K562 (cell line): ENCODE results near the gene TTC33. TPM values are rescaled to one million over a fixed set of nuclear protein-coding genes. Genes with fewer than 3 reads are reported as not detected.

Source experiments
- ATAC-seq: fragments of 200-7000 bp; cut with Tn5 transposase; 3 replicates; pipeline ENCODE4 v1.9.1; 2020; ENCODE audit warnings: moderate library complexity
- BruUV-seq: library from RNA; stranded (reverse); fragments of 400-500 nt; replicated peaks from 2 replicates; lab custom pipeline; 2021; lab: Mats Ljungman, UMichigan
- CTCF ChIA-PET: fragments of 300-600 bp; formaldehyde crosslinking; extraction: SDS; loops from one replicate; lab custom pipeline; 2021; ENCODE audit warnings: low intra/inter-chr PET ratio; lab: Yijun Ruan, JAX
- POLR2A ChIA-PET: fragments of 300-600, 350-650 bp; sonication (Branson Sonifier 250); formaldehyde crosslinking; extraction: SDS; loops from one replicate; lab custom pipeline; 2021; ENCODE audit warnings: antibody characterized with exemption, inconsistent platforms; lab: Yijun Ruan, JAX
- DNase-seq, 4 experiments: peaks; one replicate each; pipeline versions ENCODE4 v3.0.0 to v3.0.0-alpha.2; 2011 to 2018; ENCODE audit warnings: low spot score in 3 of 4, mixed read lengths in 3 of 4; ENCODE audit errors: extremely low read depth in 1 of 4
- FAIRE-seq: peaks from 2 replicates; lab custom pipeline; 2011; peaks lifted over from hg19 to GRCh38; lab: Jason Lieb, UNC
- H2AFZ ChIP-seq: 2 replicates; pipeline ENCODE4 v1.6.0; 2011; ENCODE audit warnings: low read depth, low read length, control low read depth, inconsistent platforms
- H3K27ac ChIP-seq: fragments of 200-600 bp; 3 replicates; pipeline ENCODE4 v1.8.0; 2011; ENCODE audit warnings: low read depth, mild to moderate bottlenecking, control low read depth, inconsistent platforms, low read length, moderate library complexity, mixed read lengths; ENCODE audit errors: extremely low read depth
- H3K27me3 ChIP-seq, 2 experiments: fragments of 300-600 bp in 1 of 2; 2 replicates in 1 of 2; 3 replicates in 1 of 2; pipeline versions ENCODE4 v1.6.0 to v1.8.0; 2011; ENCODE audit warnings: inconsistent platforms in 2 of 2, low read length in 2 of 2, mild to moderate bottlenecking in 1 of 2, mixed read lengths in 1 of 2, moderate library complexity in 1 of 2; ENCODE audit not compliant: control insufficient read depth in 2 of 2, insufficient read depth in 2 of 2
- H3K36me3 ChIP-seq: fragments of 300-600 bp; 3 replicates; pipeline ENCODE4 v1.8.0; 2011; ENCODE audit warnings: mild to moderate bottlenecking, low read length, inconsistent platforms; ENCODE audit not compliant: control insufficient read depth, insufficient read depth
- H3K4me1 ChIP-seq, 2 experiments: fragments of 200-600 bp in 1 of 2; replicated peaks in 1 of 2; 2 replicates in 1 of 2; 3 replicates in 1 of 2; pipeline versions ENCODE4 v1.5.1 to v1.8.0; 2011; ENCODE audit warnings: inconsistent platforms in 2 of 2, low read length in 2 of 2, mild to moderate bottlenecking in 1 of 2, mixed read lengths in 1 of 2, moderate library complexity in 1 of 2; ENCODE audit not compliant: control insufficient read depth in 2 of 2, insufficient read depth in 2 of 2
- H3K4me2 ChIP-seq: 2 replicates; pipeline ENCODE4 v1.6.1; 2011; ENCODE audit warnings: low read length, control low read depth, inconsistent platforms, mixed read lengths; ENCODE audit not compliant: insufficient read depth
- H3K4me3 ChIP-seq: fragments of 200-600 bp; sonication (generic), shearing (Covaris generic); 2 replicates; pipeline ENCODE4 v1.5.1; 2016; ENCODE audit warnings: control low read depth, inconsistent platforms
- H3K79me2 ChIP-seq: fragments of 200-600 bp; 3 replicates; pipeline ENCODE4 v1.8.0; 2011; ENCODE audit warnings: low read length, inconsistent platforms; ENCODE audit not compliant: control insufficient read depth, insufficient read depth
- H3K9ac ChIP-seq, 2 experiments: 2 replicates each; pipeline versions ENCODE4 v1.6.0 to v1.6.1; 2011; ENCODE audit warnings: low read depth in 2 of 2, low read length in 2 of 2, control low read depth in 1 of 2, inconsistent platforms in 1 of 2, mild to moderate bottlenecking in 1 of 2, mixed read lengths in 1 of 2; ENCODE audit not compliant: insufficient read depth in 1 of 2
- H3K9me1 ChIP-seq: one replicate; pipeline ENCODE4 v1.6.0; 2011; ENCODE audit warnings: inconsistent platforms, mild to moderate bottlenecking, low read length, moderate library complexity; ENCODE audit not compliant: control insufficient read depth, insufficient read depth
- H3K9me3 ChIP-seq: replicated peaks from 2 replicates; pipeline ENCODE4 v1.5.1; 2011; ENCODE audit warnings: low read depth, low read length, inconsistent platforms; ENCODE audit not compliant: control insufficient read depth, insufficient read depth
- H4K20me1 ChIP-seq: replicated peaks from 2 replicates; pipeline ENCODE4 v1.6.1; 2011; ENCODE audit warnings: low read length, inconsistent platforms, mixed read lengths; ENCODE audit not compliant: control insufficient read depth, insufficient read depth
- BCOR ChIP-seq: fragments of 450-650 bp; IDR thresholded peaks from 2 replicates; pipeline ENCODE4 v1.6.1; 2016
- CHD1 ChIP-seq: fragments of 200-600 bp; sonication (generic); IDR thresholded peaks from one replicate; pipeline ENCODE4 v1.6.1; 2012; ENCODE audit warnings: mild to moderate bottlenecking, moderate library complexity, low read length, inconsistent platforms
- HMBOX1 ChIP-seq: sonication (generic); IDR thresholded peaks from 2 replicates; pipeline ENCODE4 v1.6.1; 2016
- NFATC3 ChIP-seq: fragments of 450-650 bp; IDR thresholded peaks from 2 replicates; pipeline ENCODE4 v1.6.1; 2017; ENCODE audit warnings: mild to moderate bottlenecking
- PURB ChIP-seq: sonication (generic); formaldehyde crosslinking; IDR thresholded peaks from 2 replicates; pipeline ENCODE4 v1.9.0; 2021; ENCODE audit warnings: low read depth, mild to moderate bottlenecking, missing genetic modification reagents
- SIX5 ChIP-seq, 2 experiments: IDR thresholded peaks; 2 replicates each; pipeline ENCODE4 v1.6.1; 2011; ENCODE audit warnings: low read length in 2 of 2, borderline replicate concordance in 1 of 2, low read depth in 1 of 2, mild to moderate bottlenecking in 1 of 2, moderate library complexity in 1 of 2; ENCODE audit not compliant: insufficient read depth in 1 of 2
- SP2 ChIP-seq: IDR thresholded peaks from 2 replicates; pipeline ENCODE4 v1.6.1; 2011; ENCODE audit warnings: mild to moderate bottlenecking, low read depth, low read length, moderate library complexity; ENCODE audit not compliant: poor library complexity, severe bottlenecking; ENCODE audit errors: extremely low read depth
- TRIM25 ChIP-seq: fragments of 450-650 bp; IDR thresholded peaks from 2 replicates; pipeline ENCODE4 v1.7.0; 2016; ENCODE audit warnings: borderline replicate concordance
- ZNF316 ChIP-seq: fragments of 450-650 bp; IDR thresholded peaks from 2 replicates; pipeline ENCODE4 v1.6.1; 2016
- ZNF347 ChIP-seq: fragments of 450-650 bp; formaldehyde crosslinking; IDR thresholded peaks from 2 replicates; pipeline ENCODE4 v1.4.0; 2020; ENCODE audit warnings: low read depth, mild to moderate bottlenecking, moderate library complexity
- ZNF57 ChIP-seq: fragments of 450-650 bp; formaldehyde crosslinking; IDR thresholded peaks from 2 replicates; pipeline ENCODE4 v1.4.0; 2020; ENCODE audit warnings: mild to moderate bottlenecking, moderate library complexity
- ZNF75A ChIP-seq: fragments of 450-650 bp; formaldehyde crosslinking; IDR thresholded peaks from 2 replicates; pipeline ENCODE4 v1.4.0; 2020; ENCODE audit warnings: mild to moderate bottlenecking
- ZNF764 ChIP-seq: fragments of 250-450 bp; sonication (Bioruptor Pico); IDR thresholded peaks from 2 replicates; pipeline ENCODE4 v1.4.0; 2020; ENCODE audit warnings: low read depth, mild to moderate bottlenecking, moderate library complexity
- WGBS: fragments of 100-300 bp; shearing (Covaris generic); methylation state at CpG from one replicate; pipeline ENCODE4 v1.1.6; 2016; ENCODE audit warnings: low coverage, mixed read lengths; ENCODE audit not compliant: insufficient coverage; ENCODE audit errors: missing lambda C conversion rate; 5-methylcytosine and 5-hydroxymethylcytosine counted together
- in situ Hi-C: fragments of 300-500 bp; cut with MboI; formaldehyde crosslinking; loops from 4 replicates; pipeline ENCODE4 v1.15.0; 2018; ENCODE audit warnings: inconsistent platforms, mixed read lengths
- intact Hi-C: fragments of 100-400 bp; cut with micrococcal nuclease; formaldehyde crosslinking; loops from 2 replicates; pipeline ENCODE4 v1.14.2; 2022
- polyA plus RNA-seq, 8 experiments: library from polyadenylated mRNA; depleted of rRNA in 4 of 8; stranded (reverse) in 5 of 8; unstranded in 3 of 8; fragments of >200 nt; fragmentation: Nextera tagmentation in 2 of 8; fragmentation: Illumina TruSeq in 1 of 8; extraction: Ambion mirVana in 2 of 8; extraction: Trizol in 1 of 8; gene quantifications; 2 replicates each; pipeline versions ENCODE4 v1.2.1 to v1.2.3, GENCODE V29; 2011 to 2014; ENCODE audit warnings: inconsistent platforms in 1 of 8, missing spikeins in 1 of 8
- total RNA-seq, 7 experiments: library from RNA; depleted of rRNA in 6 of 7; stranded (reverse); fragments of >200 nt in 6 of 7; fragmentation: Illumina TruSeq in 2 of 7; extraction: Trizol in 2 of 7; gene quantifications; 2 replicates each; pipeline versions ENCODE4 v1.2.1 to v1.2.3, GENCODE V29; 2011 to 2021; ENCODE audit warnings: low replicate concordance in 1 of 7
- TF ChIP-seq, protein P1 (sequence below): sonication (generic); formaldehyde crosslinking; IDR thresholded peaks from 2 replicates; pipeline ENCODE4 v1.8.1; 2022; ENCODE audit warnings: missing genetic modification reagents

TTC33 gene
- total and polyA plus RNA-seq, 9 of the 15 experiments (the other 6 are each of a cell fraction or from before 2014, with no cell fraction given): 11.5 to 24.9 (median 21.1) TPM

- no peaks in the 10 kb centered on the region for H3K9me3 ChIP-seq
- no peak overlapping the region for H3K27ac ChIP-seq
- POLR2A ChIA-PET: no interaction called here
- TF ChIP-seq CHD1 (no peak), BCOR (no peak), ZNF57 (CRISPR knock-in tag) (no peak), SP2 (no peak), SIX5 (IDR thresholded peaks at IDR 0.05; ENCODE audit: borderline replicate concordance in 1 of 2, insufficient read depth in 1 of 2, low read depth in 1 of 2, low read length in 2 of 2) (no peak), ZNF316 (no peak), HMBOX1 (no peak), ZNF347 (CRISPR knock-in tag) (no peak), NFATC3 (no peak), ZNF764 (CRISPR knock-in tag) (no peak), PURB (CRISPR knock-in tag) (no peak), ZNF75A (CRISPR knock-in tag) (no peak), TRIM25 (no peak)
- TF ChIP-seq, protein P1, sequence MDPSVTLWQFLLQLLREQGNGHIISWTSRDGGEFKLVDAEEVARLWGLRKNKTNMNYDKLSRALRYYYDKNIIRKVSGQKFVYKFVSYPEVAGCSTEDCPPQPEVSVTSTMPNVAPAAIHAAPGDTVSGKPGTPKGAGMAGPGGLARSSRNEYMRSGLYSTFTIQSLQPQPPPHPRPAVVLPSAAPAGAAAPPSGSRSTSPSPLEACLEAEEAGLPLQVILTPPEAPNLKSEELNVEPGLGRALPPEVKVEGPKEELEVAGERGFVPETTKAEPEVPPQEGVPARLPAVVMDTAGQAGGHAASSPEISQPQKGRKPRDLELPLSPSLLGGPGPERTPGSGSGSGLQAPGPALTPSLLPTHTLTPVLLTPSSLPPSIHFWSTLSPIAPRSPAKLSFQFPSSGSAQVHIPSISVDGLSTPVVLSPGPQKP (CRISPR knock-in tag): no peak
- H4K20me1 ChIP-seq: no peaks in the 10 kb centered on the region
- no peak overlapping the region for H3K4me3 ChIP-seq
- in situ Hi-C loops: no loop called here
- H3K9ac ChIP-seq: no peak overlapping the region
- H3K9me1 ChIP-seq: no peaks in the 10 kb centered on the region
- H3K4me1 ChIP-seq: no peaks in the 10 kb centered on the region
- BruUV-seq: no TSS peak
- no peak overlapping the region for H3K4me2 ChIP-seq
- DNase-seq: no peak
- no peak for ATAC-seq
- no peak overlapping the region for H2AFZ ChIP-seq
- H3K36me3 ChIP-seq: no peaks in the 10 kb centered on the region
- CTCF ChIA-PET: no interaction called here
- 0% methylated on average over 1 of the region's 1 CpG for WGBS
- H3K79me2 ChIP-seq: no peaks in the 10 kb centered on the region
- no peaks in the 10 kb centered on the region for H3K27me3 ChIP-seq
- FAIRE-seq: no peak
- intact Hi-C loops: no loop called here
These were observed 141.3 kb downstream of the TTC33 start for GRCh38 chr5:40614466-40614865.
